ENCODE data around the gene PJVK. TPM values are rescaled to one million over a fixed set of nuclear protein-coding genes. Genes with fewer than 3 reads are reported as not detected.
A peak's percentile ranks its signal among the peaks of the same experiment; 100 is the strongest.
"Not testable (repeated sequence)": the region's sequence is repeated elsewhere in the genome, so short reads cannot be mapped to it uniquely, and the experiment has no call there.

PJVK gene
- total RNA-seq, 1 donor from 2014 or later, result 0.20 TPM

DNA sequence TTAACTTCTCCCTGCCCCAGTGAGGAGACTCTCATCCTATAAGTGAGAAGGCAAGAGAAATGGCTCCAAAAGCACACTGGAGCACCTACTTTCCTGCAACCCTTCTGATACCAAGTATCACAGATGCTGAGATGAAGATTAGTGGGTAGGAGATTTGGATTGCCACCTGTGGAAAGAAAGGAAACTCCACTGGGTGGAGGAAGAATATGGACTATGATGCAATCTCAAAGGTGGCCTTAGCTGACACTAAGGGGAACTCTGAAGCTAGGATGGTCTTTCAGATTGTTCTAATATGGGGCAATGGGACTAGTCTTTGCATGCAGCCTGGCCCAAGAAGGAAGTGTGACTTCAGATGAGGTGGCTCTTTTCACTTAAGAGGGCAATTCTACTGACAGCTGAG is 21.8 kb upstream of the PJVK start:
- no peak for DNase-seq (ENCODE audit: low read depth in 2 of 2)

DNA sequence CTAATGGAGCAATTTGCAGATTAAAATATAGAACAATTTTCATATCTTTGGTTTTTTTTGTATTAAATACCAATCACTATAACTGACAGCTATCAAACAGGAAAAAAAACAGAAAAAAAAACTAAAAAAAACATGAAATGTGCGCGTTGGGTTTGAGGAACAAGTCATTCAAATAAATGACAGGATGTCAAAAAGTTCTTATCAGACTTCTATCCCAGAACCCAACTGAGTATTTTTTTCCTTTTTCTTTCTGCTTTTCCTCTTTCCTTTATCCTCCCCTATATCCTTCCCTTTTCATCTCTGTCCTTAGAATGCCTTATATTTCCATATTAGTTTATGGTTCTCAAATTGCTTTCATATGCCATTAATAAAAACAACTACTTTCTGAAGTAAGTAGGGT is 14.5 kb upstream of the PJVK start:
- DNase-seq (ENCODE audit: low read depth in 2 of 2), result no peak

DNA sequence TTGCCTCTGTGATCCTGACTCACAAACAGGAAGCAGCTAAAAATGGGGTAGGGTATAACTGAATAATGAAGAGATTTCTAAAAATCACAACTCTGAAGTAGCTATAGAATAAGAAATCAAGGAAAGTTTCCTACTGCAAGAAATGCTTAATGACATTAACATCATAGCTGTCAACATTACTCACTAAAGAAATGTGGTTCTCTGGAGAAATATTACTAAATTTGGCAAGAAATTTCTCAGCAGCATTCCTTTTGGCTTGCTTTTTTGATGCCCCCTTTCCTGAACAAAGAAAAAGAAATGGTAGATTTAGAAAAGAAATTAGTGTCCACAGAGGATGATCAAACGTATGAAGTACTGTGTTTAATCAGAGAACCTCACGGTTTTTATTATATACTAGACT is 9.8 kb upstream of the PJVK start:
- no peak for DNase-seq (ENCODE audit: low read depth in 2 of 2)

GRCh38 chr2:178448968-178449661 is 2.1 kb upstream of the PJVK start:
- DNase-seq (ENCODE audit: low read depth in 2 of 2), result peak in 1 of 2 donors; percentile 15

GRCh38 chr2:178449700-178450523 is 1.3 kb upstream of the PJVK start:
- peak; percentile 7 to 22 for DNase-seq (ENCODE audit: low read depth in 2 of 2)

- DNase-seq (ENCODE audit: low read depth in 2 of 2), result no peak
These were observed 729 bp upstream of the PJVK start for GRCh38 chr2:178450524-178450773.

GRCh38 chr2:178452334-178452733 is 1.2 kb downstream of the PJVK start:
- DNase-seq (ENCODE audit: low read depth in 2 of 2), result no peak

DNA sequence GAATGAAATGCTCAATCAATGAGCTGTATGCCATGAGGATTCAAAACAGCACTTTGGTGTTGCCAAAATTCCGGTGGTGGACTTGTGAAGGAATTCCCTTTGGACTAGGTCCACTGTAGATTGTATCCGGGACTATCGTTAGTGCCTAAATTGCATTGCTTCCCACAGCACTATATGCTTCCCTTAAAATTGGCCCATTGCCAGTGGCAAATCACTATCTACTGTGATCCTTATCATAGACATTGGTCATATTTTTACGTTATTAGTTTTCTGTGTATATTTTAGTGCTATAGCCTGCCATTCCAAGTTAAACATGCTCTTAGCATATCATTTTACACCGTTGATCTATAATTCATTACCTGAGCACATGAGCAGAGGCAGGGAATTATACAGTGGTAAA is 1.7 kb downstream of the PJVK start:
- DNase-seq (ENCODE audit: low read depth in 2 of 2), result no peak

GRCh38 chr2:178455947-178456346 is 4.8 kb downstream of the PJVK start:
- DNase-seq (ENCODE audit: low read depth in 2 of 2), result no peak

DNA sequence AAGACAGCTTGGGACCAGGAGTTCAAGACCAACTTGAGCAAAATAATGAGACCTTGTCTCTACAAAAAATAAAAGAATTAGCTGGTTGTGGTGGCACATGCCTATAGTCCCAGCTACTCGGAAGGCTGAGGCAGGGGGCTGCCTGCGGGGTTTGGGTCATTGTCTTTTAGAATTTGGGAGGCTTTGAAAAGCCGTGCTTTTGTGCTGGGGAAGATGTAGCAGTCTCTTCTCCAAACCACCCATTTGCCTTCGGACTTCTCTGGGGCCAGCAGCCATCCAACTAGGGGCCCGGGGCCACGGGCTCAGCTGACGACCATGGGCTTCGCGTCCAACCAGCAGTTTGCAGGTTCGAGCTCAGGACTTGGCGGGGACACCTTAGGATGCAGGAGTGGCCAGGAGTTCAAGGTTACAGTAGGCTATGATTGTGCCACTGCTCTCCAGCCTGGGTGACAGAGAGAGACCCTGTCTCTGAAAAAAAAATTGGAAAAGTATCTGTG is 6.3 kb downstream of the PJVK start:
- DNase-seq (ENCODE audit: low read depth in 2 of 2), result no peak

GRCh38 chr2:178469219-178469849 is 18.2 kb downstream of the PJVK start:
- DNase-seq (ENCODE audit: low read depth in 2 of 2), result no peak

GRCh38 chr2:178471313-178471712 is 20.1 kb downstream of the PJVK start:
- DNase-seq (ENCODE audit: low read depth in 2 of 2), result not testable (repeated sequence)

DNA sequence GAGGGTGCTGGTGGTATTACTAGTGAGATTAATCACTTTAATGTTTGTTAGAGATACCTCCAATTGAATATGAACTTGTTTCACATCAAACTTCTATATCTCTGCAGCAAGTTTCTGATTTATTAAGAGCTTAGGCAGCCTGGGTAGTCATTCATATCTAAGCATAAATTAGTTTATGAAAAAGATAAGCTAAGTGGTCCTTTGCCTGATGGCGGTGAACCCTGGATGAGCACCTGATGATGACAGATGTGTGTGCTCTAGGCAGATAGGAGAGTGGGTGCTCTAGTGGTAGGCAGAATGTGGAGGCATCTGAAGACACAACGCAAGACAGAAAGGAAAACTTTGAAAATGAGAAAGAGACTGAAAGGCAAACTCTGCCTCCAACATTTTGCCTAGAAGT is 22.2 kb downstream of the PJVK start:
- DNase-seq (ENCODE audit: low read depth in 2 of 2), result no peak

- DNase-seq (ENCODE audit: low read depth in 2 of 2), result peak in 1 of 2 donors; percentile 3
These were observed 22.8 kb downstream of the PJVK start for GRCh38 chr2:178473931-178474330.

DNA sequence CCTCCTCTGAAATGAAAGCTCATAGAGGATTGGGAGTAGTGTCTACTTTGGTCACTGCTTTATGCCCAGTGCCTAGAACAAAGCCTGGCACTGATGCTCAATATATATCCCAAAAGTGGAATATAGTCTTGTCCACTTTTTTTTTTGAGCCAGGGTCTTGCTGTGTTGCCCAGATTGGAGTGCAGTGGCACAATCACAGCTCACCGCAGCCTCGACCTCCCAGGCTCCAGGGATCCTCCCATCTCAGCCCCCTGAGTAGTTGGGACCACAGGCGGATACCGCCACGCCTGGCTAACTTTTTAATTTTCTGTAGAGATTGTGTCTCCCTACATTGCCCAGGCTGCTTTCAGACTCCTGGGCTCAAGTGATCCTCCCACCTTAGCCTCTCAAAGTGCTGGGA is 23.4 kb downstream of the PJVK start:
- no peak for DNase-seq (ENCODE audit: low read depth in 2 of 2)

DNA sequence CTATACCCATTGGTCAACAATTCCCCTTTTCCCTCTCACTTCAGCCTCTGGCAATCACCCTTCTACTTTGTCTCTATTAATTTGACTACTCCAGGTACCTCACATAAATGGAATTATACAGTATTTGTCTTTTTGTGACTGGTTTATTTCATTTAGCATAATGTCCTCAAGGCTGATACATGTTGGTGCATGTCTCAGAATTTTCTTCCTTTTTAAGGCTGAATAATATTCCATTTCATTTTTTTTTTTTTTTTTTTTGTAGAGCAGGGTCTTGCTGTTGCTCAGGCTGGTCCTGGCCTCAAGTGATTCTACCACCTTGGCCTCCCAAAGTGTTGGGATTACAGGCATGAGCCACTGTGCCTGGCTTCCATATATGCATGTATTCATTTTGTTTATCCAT is 25.3 kb downstream of the PJVK start:
- no peak for DNase-seq (ENCODE audit: low read depth in 2 of 2)

- no peak for DNase-seq (ENCODE audit: low read depth in 2 of 2)
These were observed 26.4 kb downstream of the PJVK start for GRCh38 chr2:178477443-178478129.

GRCh38 chr2:178478130-178478438 is 26.9 kb downstream of the PJVK start:
- peak; percentile 16 to 35 for DNase-seq (ENCODE audit: low read depth in 2 of 2)

GRCh38 chr2:178478439-178479274 is 27.5 kb downstream of the PJVK start, which contains the start of gene FKBP7:
Gene FKBP7 (minus strand): TSS chr2:178478600. CDS start chr2:178478499, 101 bp downstream.
- DNase-seq (ENCODE audit: low read depth in 2 of 2), result peak; percentile 82 to 84

DNA sequence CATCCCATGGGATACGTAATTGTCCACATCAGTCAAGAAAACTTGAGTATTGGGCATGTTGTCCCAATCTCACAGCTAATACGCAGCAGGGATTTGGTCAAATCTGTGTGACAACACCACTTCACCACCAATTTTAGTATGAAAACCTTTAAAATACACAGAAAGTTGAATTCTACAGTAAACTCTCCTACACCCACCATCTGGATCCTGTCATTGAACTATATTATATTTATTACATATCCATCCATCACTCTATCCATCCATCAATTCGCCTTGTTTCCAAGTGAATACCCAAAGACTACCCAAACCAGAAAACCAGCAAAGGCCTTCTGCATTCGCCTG is 28.1 kb downstream of the PJVK start:
- no peak for DNase-seq (ENCODE audit: low read depth in 2 of 2)

- peak; percentile 1 to 4 for DNase-seq (ENCODE audit: low read depth in 2 of 2)
These were observed 28.6 kb downstream of the PJVK start for GRCh38 chr2:178479758-178480226.
